HG03439 (cell line): ENCODE data around the gene ZBTB4.

Experiments
- ATAC-seq: cut with Tn5 transposase; IDR thresholded peaks from one replicate; pipeline ENCODE4 v1.9.1; 2021; ENCODE audit warnings: mild to moderate bottlenecking, moderate library complexity; ENCODE audit not compliant: unreplicated experiment

Gene ZBTB4, protein sequence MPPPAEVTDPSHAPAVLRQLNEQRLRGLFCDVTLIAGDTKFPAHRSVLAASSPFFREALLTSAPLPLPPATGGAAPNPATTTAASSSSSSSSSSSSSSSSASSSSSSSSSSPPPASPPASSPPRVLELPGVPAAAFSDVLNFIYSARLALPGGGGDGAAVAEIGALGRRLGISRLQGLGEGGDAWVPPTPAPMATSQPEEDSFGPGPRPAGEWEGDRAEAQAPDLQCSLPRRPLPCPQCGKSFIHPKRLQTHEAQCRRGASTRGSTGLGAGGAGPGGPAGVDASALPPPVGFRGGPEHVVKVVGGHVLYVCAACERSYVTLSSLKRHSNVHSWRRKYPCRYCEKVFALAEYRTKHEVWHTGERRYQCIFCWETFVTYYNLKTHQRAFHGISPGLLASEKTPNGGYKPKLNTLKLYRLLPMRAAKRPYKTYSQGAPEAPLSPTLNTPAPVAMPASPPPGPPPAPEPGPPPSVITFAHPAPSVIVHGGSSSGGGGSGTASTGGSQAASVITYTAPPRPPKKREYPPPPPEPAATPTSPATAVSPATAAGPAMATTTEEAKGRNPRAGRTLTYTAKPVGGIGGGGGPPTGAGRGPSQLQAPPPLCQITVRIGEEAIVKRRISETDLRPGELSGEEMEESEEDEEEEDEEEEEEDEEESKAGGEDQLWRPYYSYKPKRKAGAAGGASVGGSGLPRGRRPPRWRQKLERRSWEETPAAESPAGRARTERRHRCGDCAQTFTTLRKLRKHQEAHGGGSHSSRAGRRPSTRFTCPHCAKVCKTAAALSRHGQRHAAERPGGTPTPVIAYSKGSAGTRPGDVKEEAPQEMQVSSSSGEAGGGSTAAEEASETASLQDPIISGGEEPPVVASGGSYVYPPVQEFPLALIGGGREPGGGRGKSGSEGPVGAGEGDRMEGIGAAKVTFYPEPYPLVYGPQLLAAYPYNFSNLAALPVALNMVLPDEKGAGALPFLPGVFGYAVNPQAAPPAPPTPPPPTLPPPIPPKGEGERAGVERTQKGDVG

GRCh38 chr17:7479213-7480088 is at the start of gene ZBTB4:
Gene ZBTB4 (minus strand): TSS chr17:7479631. CDS start chr17:7466801, 12,830 bp downstream.
- ATAC-seq = no peak

DNA sequence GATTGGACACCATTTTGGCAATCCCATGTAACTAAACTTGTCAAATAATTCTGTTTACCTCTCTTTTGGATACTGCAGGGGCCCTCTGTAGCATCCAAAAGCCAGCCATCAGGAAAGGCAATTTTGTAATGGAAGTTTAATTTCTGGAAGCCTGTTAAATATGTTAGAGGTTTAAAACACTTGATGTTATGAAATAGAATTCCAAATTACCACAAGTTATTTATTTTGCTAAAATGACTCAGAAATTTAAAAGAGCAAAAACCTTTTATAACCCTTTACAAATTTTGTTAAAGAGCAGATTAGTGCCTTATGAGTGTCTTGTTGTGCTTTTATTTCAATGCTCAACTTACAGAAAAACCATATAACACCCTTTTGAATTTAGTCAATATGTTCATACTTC is 49.4 kb upstream of the ZBTB4 start:
- ATAC-seq = no peak

DNA sequence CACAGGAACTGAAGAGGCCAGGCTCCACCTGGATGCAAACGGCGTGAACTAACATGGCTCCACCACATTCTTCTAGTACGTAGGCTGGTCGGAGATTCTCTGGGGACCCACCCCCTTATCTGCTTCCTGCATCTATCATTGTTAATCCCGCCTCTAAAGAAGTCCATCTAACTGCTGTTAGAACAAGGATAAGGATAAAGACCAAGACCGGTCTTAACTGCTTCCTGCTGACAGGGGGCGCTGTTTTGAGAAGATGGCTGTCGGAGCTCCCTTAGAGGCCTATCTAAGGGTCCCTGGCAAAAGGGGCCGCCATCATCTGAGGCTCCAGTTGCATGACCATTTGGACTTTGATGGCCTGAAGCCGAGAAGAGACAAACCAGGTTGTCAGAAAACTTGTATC is 43.6 kb upstream of the ZBTB4 start:
- no peak for ATAC-seq

DNA sequence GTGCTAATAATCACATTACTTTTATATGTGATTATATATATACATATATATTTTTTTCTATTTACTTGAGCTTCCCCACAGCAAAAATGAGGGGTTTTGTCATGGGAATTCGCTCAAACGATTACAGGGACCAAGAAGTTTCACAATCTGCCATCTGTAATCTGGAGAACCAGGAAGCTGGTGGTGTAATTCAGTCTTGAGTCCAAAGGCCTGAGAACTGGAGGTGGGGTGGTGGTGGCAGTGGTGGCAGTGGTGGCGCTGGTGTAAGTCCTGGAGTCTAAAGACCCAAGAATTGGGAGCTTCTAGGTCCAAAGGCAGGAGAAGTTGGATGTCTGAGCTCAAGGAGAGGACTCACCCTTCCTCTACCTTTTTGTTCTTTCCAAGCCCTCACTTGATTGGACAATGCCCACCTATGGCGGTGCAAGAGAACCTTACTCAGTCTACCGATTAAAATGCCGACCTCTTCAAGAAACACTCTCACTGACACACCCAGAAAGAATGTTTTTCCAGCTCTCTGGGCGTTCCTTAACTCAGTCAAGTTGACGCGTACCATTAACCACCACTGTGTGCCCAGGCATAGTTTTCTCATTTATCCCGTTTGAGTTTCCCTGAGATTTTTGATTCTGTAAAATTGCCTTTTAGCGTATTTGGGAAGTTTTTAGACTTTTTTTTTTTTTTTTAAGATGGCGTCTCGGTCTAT is 36.6 kb upstream of the ZBTB4 start:
- no peak for ATAC-seq

DNA sequence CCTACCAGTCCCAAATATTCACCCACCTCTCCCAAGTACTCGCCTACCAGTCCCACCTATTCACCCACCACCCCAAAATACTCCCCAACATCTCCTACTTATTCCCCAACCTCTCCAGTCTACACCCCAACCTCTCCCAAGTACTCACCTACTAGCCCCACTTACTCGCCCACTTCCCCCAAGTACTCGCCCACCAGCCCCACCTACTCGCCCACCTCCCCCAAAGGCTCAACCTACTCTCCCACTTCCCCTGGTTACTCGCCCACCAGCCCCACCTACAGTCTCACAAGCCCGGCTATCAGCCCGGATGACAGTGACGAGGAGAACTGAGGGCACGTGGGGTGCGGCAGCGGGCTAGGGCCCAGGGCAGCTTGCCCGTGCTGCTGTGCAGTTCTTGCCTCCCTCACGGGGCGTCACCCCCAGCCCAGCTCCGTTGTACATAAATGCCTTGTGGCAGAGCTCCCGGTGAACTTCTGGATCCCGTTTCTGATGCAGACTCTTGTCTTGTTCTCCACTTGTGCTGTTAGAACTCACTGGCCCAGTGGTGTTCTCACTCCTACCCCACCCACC is 34.5 kb upstream of the ZBTB4 start:
- ATAC-seq = no peak

- ATAC-seq = no peak
Measured at GRCh38 chr17:7512824-7513540, 33.6 kb upstream of the ZBTB4 start.

GRCh38 chr17:7512105-7512504 is 32.7 kb upstream of the ZBTB4 start:
- no peak for ATAC-seq

DNA sequence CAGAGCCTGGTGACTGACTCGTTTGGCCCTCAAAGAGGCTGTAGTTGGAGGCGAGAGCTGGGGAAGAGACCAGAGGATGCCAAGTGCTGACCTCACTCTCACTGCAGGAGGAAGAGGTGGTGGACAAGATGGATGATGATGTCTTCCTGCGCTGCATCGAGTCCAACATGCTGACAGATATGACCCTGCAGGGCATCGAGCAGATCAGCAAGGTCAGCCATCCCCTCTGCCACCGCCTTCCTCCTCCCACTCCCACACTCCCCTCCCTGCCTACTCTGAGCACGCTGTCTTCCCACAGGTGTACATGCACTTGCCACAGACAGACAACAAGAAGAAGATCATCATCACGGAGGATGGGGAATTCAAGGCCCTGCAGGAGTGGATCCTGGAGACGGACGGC is 31.7 kb upstream of the ZBTB4 start:
- no peak for ATAC-seq

GRCh38 chr17:7509937-7510336 is 30.5 kb upstream of the ZBTB4 start:
- ATAC-seq = no peak

- ATAC-seq = no peak
Measured at GRCh38 chr17:7508846-7509245, 29.4 kb upstream of the ZBTB4 start.

- ATAC-seq = no peak
Measured at GRCh38 chr17:7508145-7508544, 28.7 kb upstream of the ZBTB4 start.

- no peak for ATAC-seq
Measured at GRCh38 chr17:7503521-7503920, 24.1 kb upstream of the ZBTB4 start.

GRCh38 chr17:7502987-7503386 is 23.6 kb upstream of the ZBTB4 start:
- no peak for ATAC-seq

DNA sequence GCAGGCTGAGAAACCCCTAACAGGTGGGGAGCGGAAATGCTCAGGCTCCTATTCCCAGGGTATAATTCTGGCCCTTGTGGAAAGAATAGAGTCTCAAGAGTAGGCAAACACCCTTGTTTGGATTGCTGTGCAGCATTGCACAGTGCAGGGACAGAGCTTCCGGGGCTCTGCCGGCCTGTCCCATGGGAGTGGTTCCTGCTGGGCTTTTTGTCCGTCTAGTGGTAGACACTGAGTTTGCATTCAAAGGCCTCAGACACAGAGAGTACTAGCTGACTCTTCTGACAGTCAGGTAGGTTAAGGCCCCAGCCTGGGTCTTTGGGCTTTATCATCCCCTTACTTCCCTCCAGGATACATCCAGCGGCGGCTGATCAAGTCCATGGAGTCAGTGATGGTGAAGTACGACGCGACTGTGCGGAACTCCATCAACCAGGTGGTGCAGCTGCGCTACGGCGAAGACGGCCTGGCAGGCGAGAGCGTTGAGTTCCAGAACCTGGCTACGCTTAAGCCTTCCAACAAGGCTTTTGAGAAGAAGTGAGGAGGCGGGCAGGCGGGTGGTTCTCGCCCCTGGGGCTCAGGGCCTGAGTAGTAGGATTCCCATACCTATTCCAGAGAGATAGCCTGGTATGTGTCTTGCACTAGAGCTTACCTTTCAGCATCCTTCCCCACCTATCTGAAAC is 22.9 kb upstream of the ZBTB4 start:
- no peak for ATAC-seq

DNA sequence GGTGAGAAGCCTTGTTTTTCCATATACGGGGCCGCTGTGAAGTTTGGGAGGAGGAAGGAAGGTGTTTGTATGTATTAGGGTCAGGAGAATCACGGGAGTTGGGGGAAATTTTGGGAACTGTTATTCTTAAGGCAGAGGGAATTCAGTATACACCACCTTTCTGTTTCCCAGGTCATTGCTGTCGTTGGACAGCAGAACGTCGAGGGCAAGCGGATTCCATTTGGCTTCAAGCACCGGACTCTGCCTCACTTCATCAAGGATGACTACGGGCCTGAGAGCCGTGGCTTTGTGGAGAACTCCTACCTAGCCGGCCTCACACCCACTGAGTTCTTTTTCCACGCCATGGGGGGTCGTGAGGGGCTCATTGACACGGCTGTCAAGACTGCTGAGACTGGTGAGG is 22.3 kb upstream of the ZBTB4 start:
- ATAC-seq = no peak

DNA sequence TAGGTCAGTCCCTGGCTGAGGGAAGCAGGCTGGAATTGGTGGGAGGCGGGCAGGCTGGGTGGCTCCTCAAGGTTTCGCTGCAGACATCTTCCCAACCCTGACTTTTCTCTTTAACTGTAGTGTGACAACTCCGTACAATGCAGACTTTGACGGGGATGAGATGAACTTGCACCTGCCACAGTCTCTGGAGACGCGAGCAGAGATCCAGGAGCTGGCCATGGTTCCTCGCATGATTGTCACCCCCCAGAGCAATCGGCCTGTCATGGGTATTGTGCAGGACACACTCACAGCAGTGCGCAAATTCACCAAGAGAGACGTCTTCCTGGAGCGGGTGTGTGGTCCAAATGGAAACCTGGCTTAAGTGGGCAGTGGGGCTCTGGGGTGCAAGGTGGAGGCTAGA is 19.7 kb upstream of the ZBTB4 start:
- ATAC-seq = no peak

- ATAC-seq = no peak
Measured at GRCh38 chr17:7497636-7498035, 18.2 kb upstream of the ZBTB4 start.

DNA sequence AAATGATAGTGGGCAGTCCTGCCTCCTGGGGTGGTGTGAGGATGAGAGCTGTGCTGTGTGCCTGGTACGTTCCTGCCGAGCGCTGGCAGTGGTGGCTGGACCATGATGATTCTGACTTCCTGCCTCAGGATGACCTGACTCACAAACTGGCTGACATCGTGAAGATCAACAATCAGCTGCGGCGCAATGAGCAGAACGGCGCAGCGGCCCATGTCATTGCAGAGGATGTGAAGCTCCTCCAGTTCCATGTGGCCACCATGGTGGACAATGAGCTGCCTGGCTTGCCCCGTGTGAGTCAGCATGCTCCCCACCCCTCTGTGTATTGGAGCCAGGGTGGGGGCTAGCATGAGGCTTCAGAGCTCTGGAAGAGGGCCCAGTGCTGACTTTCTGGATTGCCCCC is 17.8 kb upstream of the ZBTB4 start:
- ATAC-seq = no peak
